ENCODE results near the gene VCAN.

DNA sequence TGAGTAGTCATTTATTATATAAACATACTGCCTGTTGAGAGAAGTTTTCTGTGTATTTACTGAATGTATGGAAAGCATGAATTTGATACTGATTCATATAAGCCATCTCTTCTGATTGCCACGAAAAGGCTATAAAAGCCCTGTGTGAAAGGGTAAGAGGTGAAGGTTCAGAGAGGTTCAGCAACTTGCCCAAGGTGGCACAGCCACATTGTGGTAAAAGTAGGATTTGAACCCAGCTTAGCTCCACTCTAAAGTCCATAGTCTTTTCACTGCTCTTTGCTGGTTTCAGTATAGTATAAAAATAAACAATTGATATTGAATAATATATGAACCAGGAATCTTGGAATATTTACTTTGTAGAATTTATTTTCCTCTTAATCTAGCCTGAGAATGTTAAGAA is 71.3 kb downstream of the VCAN start:
- TF ChIP-seq, protein P1, sequence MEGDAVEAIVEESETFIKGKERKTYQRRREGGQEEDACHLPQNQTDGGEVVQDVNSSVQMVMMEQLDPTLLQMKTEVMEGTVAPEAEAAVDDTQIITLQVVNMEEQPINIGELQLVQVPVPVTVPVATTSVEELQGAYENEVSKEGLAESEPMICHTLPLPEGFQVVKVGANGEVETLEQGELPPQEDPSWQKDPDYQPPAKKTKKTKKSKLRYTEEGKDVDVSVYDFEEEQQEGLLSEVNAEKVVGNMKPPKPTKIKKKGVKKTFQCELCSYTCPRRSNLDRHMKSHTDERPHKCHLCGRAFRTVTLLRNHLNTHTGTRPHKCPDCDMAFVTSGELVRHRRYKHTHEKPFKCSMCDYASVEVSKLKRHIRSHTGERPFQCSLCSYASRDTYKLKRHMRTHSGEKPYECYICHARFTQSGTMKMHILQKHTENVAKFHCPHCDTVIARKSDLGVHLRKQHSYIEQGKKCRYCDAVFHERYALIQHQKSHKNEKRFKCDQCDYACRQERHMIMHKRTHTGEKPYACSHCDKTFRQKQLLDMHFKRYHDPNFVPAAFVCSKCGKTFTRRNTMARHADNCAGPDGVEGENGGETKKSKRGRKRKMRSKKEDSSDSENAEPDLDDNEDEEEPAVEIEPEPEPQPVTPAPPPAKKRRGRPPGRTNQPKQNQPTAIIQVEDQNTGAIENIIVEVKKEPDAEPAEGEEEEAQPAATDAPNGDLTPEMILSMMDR (IDR thresholded peaks at IDR 0.05), result no peak
- no peak for TF ChIP-seq POLR2A (IDR thresholded peaks at IDR 0.05; ENCODE audit: low read depth)
- no peak for TF ChIP-seq EP300 (IDR thresholded peaks at IDR 0.05)
- TF ChIP-seq POLR2AphosphoS5 (IDR thresholded peaks at IDR 0.05), result no peak
